Peyer's patch (tissue), 4 donors: ENCODE measurements around the gene POSTN. TPM values are rescaled to one million over a fixed set of nuclear protein-coding genes. Genes with fewer than 3 reads are reported as not detected.

Experiments used
- DNase-seq, 3 donors: peaks; one replicate each; pipeline ENCODE4 v3.0.0-alpha.2; 2017 to 2019
- H3K27ac ChIP-seq, 4 donors: fragments of 200-600 bp; sonication (generic); one replicate each; pipeline ENCODE4 v1.5.1; 2016 to 2019
- H3K27me3 ChIP-seq, 2 donors: fragments of 200-600 bp; sonication (generic); one replicate each; pipeline ENCODE4 v1.5.1; 2019
- H3K36me3 ChIP-seq, 3 donors: fragments of 200-600 bp; sonication (generic); one replicate each; pipeline ENCODE4 v1.5.1; 2016 to 2019
- H3K4me1 ChIP-seq, 4 donors: fragments of 200-600 bp; sonication (generic); one replicate each; pipeline ENCODE4 v1.5.1; 2016 to 2019
- H3K4me3 ChIP-seq, 4 donors: fragments of 200-600 bp; sonication (generic); 1 replicate in 3 of 4; 2 replicates in 1 of 4; pipeline ENCODE4 v1.5.1; 2016 to 2019; ENCODE audit warnings: mild to moderate bottlenecking in 1 of 4
- H3K9me3 ChIP-seq, 4 donors: fragments of 200-600 bp; sonication (generic); one replicate each; pipeline ENCODE4 v1.5.1; 2016 to 2019; ENCODE audit warnings: mild to moderate bottlenecking in 1 of 4
- POLR2A ChIP-seq, 2 donors: fragments of 450-650 bp; IDR thresholded peaks; one replicate each; pipeline ENCODE4 v1.5.1; 2017; ENCODE audit warnings: antibody characterized with exemption in 2 of 2, mild to moderate bottlenecking in 2 of 2, moderate library complexity in 2 of 2
- total RNA-seq, 4 donors: library from RNA; depleted of rRNA; stranded (reverse); fragments of >200 nt; gene quantifications; one replicate each; pipeline ENCODE4 v1.1.0, GENCODE V29; 2016
- TF ChIP-seq, protein P1 (sequence below), 6 experiments: fragments of 450-650 bp in 4 of 6; fragments of 200-600 bp in 2 of 6; sonication (generic) in 1 of 6; IDR thresholded peaks; one replicate each; pipeline ENCODE4 v1.5.1; 2017 to 2019; ENCODE audit warnings: antibody characterized with exemption in 6 of 6, mild to moderate bottlenecking in 3 of 6, moderate library complexity in 1 of 6

The POSTN gene, protein sequence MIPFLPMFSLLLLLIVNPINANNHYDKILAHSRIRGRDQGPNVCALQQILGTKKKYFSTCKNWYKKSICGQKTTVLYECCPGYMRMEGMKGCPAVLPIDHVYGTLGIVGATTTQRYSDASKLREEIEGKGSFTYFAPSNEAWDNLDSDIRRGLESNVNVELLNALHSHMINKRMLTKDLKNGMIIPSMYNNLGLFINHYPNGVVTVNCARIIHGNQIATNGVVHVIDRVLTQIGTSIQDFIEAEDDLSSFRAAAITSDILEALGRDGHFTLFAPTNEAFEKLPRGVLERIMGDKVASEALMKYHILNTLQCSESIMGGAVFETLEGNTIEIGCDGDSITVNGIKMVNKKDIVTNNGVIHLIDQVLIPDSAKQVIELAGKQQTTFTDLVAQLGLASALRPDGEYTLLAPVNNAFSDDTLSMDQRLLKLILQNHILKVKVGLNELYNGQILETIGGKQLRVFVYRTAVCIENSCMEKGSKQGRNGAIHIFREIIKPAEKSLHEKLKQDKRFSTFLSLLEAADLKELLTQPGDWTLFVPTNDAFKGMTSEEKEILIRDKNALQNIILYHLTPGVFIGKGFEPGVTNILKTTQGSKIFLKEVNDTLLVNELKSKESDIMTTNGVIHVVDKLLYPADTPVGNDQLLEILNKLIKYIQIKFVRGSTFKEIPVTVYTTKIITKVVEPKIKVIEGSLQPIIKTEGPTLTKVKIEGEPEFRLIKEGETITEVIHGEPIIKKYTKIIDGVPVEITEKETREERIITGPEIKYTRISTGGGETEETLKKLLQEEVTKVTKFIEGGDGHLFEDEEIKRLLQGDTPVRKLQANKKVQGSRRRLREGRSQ
- total RNA-seq: 10 to 100 TPM in 3 of 4 donors, 1 to 10 TPM in 1; 3.2 to 27.0 (median 12.8) TPM

DNA sequence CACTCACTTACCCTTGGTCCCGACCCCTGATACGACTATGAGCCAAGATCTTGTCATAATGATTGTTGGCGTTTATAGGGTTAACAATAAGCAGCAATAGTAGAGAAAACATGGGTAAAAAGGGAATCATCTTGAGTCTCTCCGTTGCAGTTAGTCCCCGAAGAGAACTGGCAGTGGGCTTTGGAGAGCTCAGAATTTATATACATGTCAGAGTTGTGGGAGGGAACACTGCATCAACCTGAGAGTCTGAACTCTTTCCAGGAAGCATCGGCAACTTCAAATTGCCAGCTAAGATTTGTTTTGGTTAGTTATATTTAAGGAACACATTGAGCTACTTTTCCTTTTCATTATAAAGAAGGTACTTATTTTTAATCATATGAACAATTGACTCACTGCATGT is at the start of gene POSTN:
Gene POSTN, minus strand, starts transcription at position 172 of the 400 bp plus-strand sequence. Its CDS starts 42 bp downstream, at position 130.
- no peaks in the 10 kb centered on the region for H3K9me3 ChIP-seq
- no peak for DNase-seq
- H3K4me3 ChIP-seq: peak within 1 kb of the TSS in 1 of 4 donors; percentile 14
- TF ChIP-seq POLR2A (IDR thresholded peaks at IDR 0.05): no peak
- TF ChIP-seq, protein P1, sequence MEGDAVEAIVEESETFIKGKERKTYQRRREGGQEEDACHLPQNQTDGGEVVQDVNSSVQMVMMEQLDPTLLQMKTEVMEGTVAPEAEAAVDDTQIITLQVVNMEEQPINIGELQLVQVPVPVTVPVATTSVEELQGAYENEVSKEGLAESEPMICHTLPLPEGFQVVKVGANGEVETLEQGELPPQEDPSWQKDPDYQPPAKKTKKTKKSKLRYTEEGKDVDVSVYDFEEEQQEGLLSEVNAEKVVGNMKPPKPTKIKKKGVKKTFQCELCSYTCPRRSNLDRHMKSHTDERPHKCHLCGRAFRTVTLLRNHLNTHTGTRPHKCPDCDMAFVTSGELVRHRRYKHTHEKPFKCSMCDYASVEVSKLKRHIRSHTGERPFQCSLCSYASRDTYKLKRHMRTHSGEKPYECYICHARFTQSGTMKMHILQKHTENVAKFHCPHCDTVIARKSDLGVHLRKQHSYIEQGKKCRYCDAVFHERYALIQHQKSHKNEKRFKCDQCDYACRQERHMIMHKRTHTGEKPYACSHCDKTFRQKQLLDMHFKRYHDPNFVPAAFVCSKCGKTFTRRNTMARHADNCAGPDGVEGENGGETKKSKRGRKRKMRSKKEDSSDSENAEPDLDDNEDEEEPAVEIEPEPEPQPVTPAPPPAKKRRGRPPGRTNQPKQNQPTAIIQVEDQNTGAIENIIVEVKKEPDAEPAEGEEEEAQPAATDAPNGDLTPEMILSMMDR (IDR thresholded peaks at IDR 0.05): no peak
- H3K36me3 ChIP-seq: no peaks in the 10 kb centered on the region
- H3K27ac ChIP-seq: no peak within 1 kb of the TSS
- H3K27me3 ChIP-seq: no peaks in the 10 kb centered on the region
- H3K4me1 ChIP-seq: no peaks in the 10 kb centered on the region

- DNase-seq: no peak
Observed at GRCh38 chr13:37647031-37647650, 48.6 kb upstream of the POSTN start.

GRCh38 chr13:37646531-37646930 is 48.0 kb upstream of the POSTN start:
- TF ChIP-seq, protein P1 (IDR thresholded peaks at IDR 0.05): no peak
- TF ChIP-seq POLR2A (IDR thresholded peaks at IDR 0.05): no peak
- no peak overlapping the region for H3K4me3 ChIP-seq
- H3K9me3 ChIP-seq: no peaks in the 10 kb centered on the region
- H3K4me1 ChIP-seq: no peaks in the 10 kb centered on the region
- H3K27me3 ChIP-seq: no peaks in the 10 kb centered on the region
- no peak for DNase-seq
- H3K27ac ChIP-seq: no peak overlapping the region
- H3K36me3 ChIP-seq: no peaks in the 10 kb centered on the region

More at GRCh38 chr13:37647031-37647650, 48.6 kb upstream of the POSTN start:
- Histone ChIP-seq H3K9me3 (no peaks in the 10 kb centered on the region), H3K27ac (no peak overlapping the region), H3K27me3 (no peaks in the 10 kb centered on the region), H3K4me3 (no peak overlapping the region), H3K4me1 (no peaks in the 10 kb centered on the region), H3K36me3 (no peaks in the 10 kb centered on the region)
- TF ChIP-seq, protein P1 (IDR thresholded peaks at IDR 0.05): no peak
- TF ChIP-seq POLR2A (IDR thresholded peaks at IDR 0.05): no peak

- no peaks in the 10 kb centered on the region for H3K36me3 ChIP-seq
- H3K27ac ChIP-seq: no peak overlapping the region
- no peaks in the 10 kb centered on the region for H3K27me3 ChIP-seq
Observed at GRCh38 chr13:37645181-37645740, 46.7 kb upstream of the POSTN start.

More at GRCh38 chr13:37645181-37645740, 46.7 kb upstream of the POSTN start:
- DNase-seq: no peak
- Histone ChIP-seq H3K9me3 (no peaks in the 10 kb centered on the region), H3K4me3 (no peak overlapping the region), H3K4me1 (no peaks in the 10 kb centered on the region)
- TF ChIP-seq POLR2A (IDR thresholded peaks at IDR 0.05): no peak
- TF ChIP-seq, protein P1 (IDR thresholded peaks at IDR 0.05): no peak
